GM18951 (cell line): ENCODE measurements around the gene CRNKL1.

Source experiments
- POLR2A ChIP-seq: IDR thresholded peaks from 4 replicates; pipeline ENCODE4 v1.6.1; 2011; ENCODE audit warnings: mild to moderate bottlenecking; ENCODE audit not compliant: insufficient read length, insufficient read depth; ENCODE audit errors: extremely low read depth
- in situ Hi-C: fragments of 300-500 bp; cut with MboI; formaldehyde crosslinking; loops from one replicate; pipeline ENCODE4 v1.12.0; 2022; ENCODE audit warnings: low sequenced_read_pairs, mixed read lengths, inconsistent platforms; ENCODE audit not compliant: unreplicated experiment

Gene CRNKL1

GRCh38 chr20:19993958-19994669 lies 58.2 kb downstream of the CRNKL1 start:
- in situ Hi-C loops: loop anchor here (25.0 kb wide), 1 partner anchor 207 kb away; no protein-coding TSS in a partner anchor
- TF ChIP-seq POLR2A: no peak

- in situ Hi-C loops: loop anchor here (25.0 kb wide), 1 partner anchor 206 kb away; no protein-coding TSS in a partner anchor
Observed at GRCh38 chr20:19992996-19993908, 59.0 kb downstream of the CRNKL1 start.

GRCh38 chr20:19991854-19992253 lies 60.4 kb downstream of the CRNKL1 start:
- no peak for TF ChIP-seq POLR2A
- in situ Hi-C loops: loop anchor here (25.0 kb wide), 1 partner anchor 205 kb away; no protein-coding TSS in a partner anchor

More at GRCh38 chr20:19992996-19993908, 59.0 kb downstream of the CRNKL1 start:
- no peak for TF ChIP-seq POLR2A

- TF ChIP-seq POLR2A: no peak
- in situ Hi-C loops: loop anchor here (25.0 kb wide), 1 partner anchor 204 kb away; no protein-coding TSS in a partner anchor
Observed at GRCh38 chr20:19991308-19991707, 61.0 kb downstream of the CRNKL1 start.

GRCh38 chr20:19990850-19991249 lies 61.4 kb downstream of the CRNKL1 start:
- in situ Hi-C loops: loop anchor here (25.0 kb wide), 1 partner anchor 204 kb away; no protein-coding TSS in a partner anchor

DNA sequence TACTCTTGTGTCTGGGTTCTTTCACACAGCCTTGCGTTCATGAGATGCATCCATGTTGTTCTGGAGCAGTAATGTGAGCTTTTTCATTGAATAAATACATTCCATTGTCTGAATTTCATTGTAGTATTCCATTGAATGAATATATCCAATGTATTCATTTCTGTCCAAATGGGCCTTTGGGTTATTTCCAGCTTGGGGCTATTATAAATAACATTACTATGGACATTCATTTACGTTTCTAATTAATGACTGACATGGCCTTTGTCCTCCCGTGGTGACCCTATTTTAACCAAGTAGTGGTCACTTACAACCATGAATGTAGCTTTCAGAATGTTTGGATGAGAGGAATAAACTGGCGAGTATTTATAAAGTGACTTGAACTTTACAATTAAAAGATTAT lies 65.2 kb downstream of the CRNKL1 start:
- TF ChIP-seq POLR2A: no peak
- in situ Hi-C loops: loop anchor here (25.0 kb wide), 1 partner anchor 200 kb away; no protein-coding TSS in a partner anchor

More at GRCh38 chr20:19990850-19991249, 61.4 kb downstream of the CRNKL1 start:
- TF ChIP-seq POLR2A: no peak

GRCh38 chr20:19986419-19986818 lies 65.8 kb downstream of the CRNKL1 start:
- in situ Hi-C loops: loop anchor here (25.0 kb wide), 1 partner anchor 199 kb away; no protein-coding TSS in a partner anchor
- TF ChIP-seq POLR2A: no peak
